Fibroblast of peridontal ligament (primary cell): ENCODE measurements around the gene IL33.

Source experiments
- DNase-seq: peaks from one replicate; pipeline ENCODE4 v3.0.0-alpha.2; 2010; ENCODE audit errors: extremely low read depth

IL33 gene

DNA sequence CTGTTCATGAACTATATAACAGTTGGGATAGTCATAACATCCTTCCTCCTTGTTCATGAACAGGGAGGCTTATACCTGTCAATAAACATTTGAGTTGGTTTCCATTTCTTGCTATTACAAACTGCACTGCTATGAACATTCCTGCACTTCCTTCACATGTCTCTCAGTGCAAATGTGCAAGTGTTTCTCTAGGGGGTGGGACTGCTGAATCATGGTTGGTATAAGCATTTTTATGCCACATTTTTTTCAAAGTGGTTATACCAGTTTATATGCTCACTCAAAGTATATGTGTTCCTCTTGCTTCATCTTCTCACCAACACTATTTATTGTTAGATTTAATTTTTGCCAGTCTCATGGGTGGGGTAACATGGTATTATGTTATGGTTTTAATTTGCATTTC lies 86.8 kb downstream of the IL33 start:
- peak; percentile 2 for DNase-seq

DNA sequence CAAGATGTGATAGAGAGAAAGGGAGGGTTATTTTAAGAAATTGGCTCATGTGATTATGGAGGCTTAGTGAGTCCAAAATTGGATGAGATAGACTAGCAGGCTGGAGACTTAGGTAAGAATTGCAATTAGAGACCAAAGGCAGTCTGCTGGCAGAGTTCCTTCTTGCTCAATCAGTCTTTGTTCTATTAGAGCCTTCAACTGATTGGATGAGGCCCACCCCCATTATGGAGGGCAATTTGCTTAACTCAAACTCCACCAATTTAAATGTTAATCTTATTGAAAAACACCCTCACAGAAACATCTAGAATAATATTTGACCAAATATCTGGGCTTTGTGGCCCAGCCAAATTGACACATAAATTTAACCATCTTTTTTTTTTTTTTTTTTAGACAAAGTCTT lies 88.6 kb downstream of the IL33 start:
- no peak for DNase-seq

DNA sequence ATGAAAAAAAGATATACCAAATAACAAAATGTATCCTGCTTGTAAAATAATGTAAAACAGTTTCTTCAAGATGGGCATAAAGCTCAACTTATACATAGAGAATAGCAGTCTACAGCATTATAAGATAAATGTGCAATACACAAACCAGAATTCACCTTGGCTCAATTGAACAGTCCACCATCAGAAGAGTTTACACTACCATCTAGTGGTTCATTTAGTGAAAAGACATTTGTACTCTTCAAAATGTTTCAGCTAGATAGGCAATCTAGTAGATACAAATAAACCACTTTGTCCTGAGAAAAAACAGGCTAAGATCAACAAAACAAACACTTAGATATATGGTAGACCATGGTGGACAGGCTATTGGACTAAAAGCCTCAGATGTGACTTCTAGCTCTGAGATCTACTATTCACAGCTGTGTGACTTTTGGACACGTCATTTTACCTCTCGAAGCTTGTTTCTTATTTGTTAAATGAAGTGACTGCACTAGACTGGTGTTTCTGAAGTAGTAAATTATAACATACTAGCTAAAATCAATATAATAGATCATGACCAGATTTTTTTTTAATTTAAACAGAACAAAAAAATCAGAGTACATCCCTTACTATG lies 90.5 kb downstream of the IL33 start:
- DNase-seq: peak; percentile 78
